HG03060 (cell line): Measurements from ENCODE around the gene TMEM269.
"Not testable (repeated sequence)": the region's sequence is repeated elsewhere in the genome, so short reads cannot be mapped to it uniquely, and the experiment has no call there.

Experiments used
- ATAC-seq: cut with Tn5 transposase; IDR thresholded peaks from one replicate; pipeline ENCODE4 v1.9.1; 2021; ENCODE audit warnings: low read depth, moderate number of reproducible peaks; ENCODE audit not compliant: unreplicated experiment

Gene TMEM269

GRCh38 chr1:42747125-42747524 is 37.7 kb upstream of the TMEM269 start:
- ATAC-seq, result no peak

GRCh38 chr1:42748021-42748420 is 36.8 kb upstream of the TMEM269 start:
- no peak for ATAC-seq

GRCh38 chr1:42748461-42749410 is 36.1 kb upstream of the TMEM269 start:
- no peak for ATAC-seq

- no peak for ATAC-seq
These were observed 34.8 kb upstream of the TMEM269 start for GRCh38 chr1:42750041-42750440.

GRCh38 chr1:42751511-42752070 is 33.2 kb upstream of the TMEM269 start:
- ATAC-seq, result not testable (repeated sequence)

- no peak for ATAC-seq
These were observed 32.5 kb upstream of the TMEM269 start for GRCh38 chr1:42752284-42752683.

- no peak for ATAC-seq
These were observed 31.7 kb upstream of the TMEM269 start for GRCh38 chr1:42753070-42753469.

- no peak for ATAC-seq
These were observed 27.6 kb upstream of the TMEM269 start for GRCh38 chr1:42756956-42757891.

GRCh38 chr1:42757892-42758275 is 26.9 kb upstream of the TMEM269 start:
- no peak for ATAC-seq

GRCh38 chr1:42758641-42759040 is 26.1 kb upstream of the TMEM269 start:
- ATAC-seq, result no peak

- no peak for ATAC-seq
These were observed 25.7 kb upstream of the TMEM269 start for GRCh38 chr1:42759114-42759513.

- no peak for ATAC-seq
These were observed 23.2 kb upstream of the TMEM269 start for GRCh38 chr1:42761567-42761966.

- ATAC-seq, result no peak
These were observed 22.5 kb upstream of the TMEM269 start for GRCh38 chr1:42762269-42762668.

GRCh38 chr1:42765269-42765668 is 19.5 kb upstream of the TMEM269 start:
- no peak for ATAC-seq

- ATAC-seq, result peak; percentile 5
These were observed 18.7 kb upstream of the TMEM269 start for GRCh38 chr1:42765832-42766740.

- peak; percentile 77 for ATAC-seq
These were observed 17.9 kb upstream of the TMEM269 start, which contains the start of the genes C1orf50 and P3H1 for GRCh38 chr1:42766741-42767509. TSS of gene C1orf50 (plus strand) at chr1:42767249. CDS start at chr1:42767312, 63 bp downstream. TSS of gene P3H1 (minus strand) at chr1:42767028. CDS start at chr1:42766971, 57 bp downstream.

GRCh38 chr1:42767510-42768000 is 17.2 kb upstream of the TMEM269 start:
- ATAC-seq, result no peak

GRCh38 chr1:42768172-42768571 is 16.6 kb upstream of the TMEM269 start:
- no peak for ATAC-seq

- no peak for ATAC-seq
These were observed 15.0 kb upstream of the TMEM269 start for GRCh38 chr1:42769811-42770210.
